GM18508 (cell line): ENCODE results near the gene SIM2.

Source experiments
- ATAC-seq: cut with Tn5 transposase; IDR thresholded peaks from one replicate; pipeline ENCODE4 v1.9.1; 2021; ENCODE audit warnings: moderate number of reproducible peaks; ENCODE audit not compliant: insufficient read depth, unreplicated experiment

Gene SIM2

GRCh38 chr21:36709868-36710728 is 11.2 kb downstream of the SIM2 start:
- no peak for ATAC-seq

GRCh38 chr21:36710729-36711048 is 11.8 kb downstream of the SIM2 start:
- no peak for ATAC-seq

GRCh38 chr21:36713746-36714145 is 14.8 kb downstream of the SIM2 start:
- no peak for ATAC-seq

DNA sequence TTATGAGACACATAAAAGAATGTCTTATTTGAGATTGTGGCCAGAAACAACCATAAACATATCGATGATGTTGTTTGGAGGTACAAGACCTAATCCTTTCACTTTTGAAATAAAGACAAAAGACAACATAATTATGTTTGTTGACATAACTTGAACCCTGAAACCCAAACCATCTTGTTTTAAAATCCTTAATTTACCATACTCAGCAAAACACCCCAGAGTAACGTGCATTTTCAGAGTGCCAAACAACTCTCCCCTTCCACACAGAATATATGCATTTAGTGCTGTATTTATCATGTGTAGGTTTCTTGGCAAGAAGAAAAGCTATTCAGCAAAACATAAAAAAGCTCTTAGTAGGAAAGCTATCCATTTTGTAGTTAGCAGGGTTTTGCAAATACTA is 17.5 kb downstream of the SIM2 start:
- ATAC-seq, result no peak

DNA sequence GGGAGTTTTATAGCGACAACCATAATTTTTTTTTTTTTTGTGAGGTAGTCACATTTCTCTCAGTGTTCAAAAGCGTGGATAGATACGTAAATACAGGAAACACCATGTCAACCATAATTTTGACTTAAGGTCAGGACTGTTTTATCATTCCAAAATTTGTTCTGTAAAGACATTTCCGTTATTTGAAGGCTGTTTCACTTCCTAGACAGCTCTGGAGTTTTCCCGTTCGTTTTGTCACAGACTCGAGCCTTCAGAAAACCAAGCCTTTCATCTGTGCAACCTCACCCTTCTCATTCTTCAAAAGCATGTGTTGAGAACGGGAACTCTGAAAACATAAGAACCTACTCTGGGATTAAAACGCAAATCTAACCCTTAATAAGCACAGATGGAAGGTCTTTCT is 17.9 kb downstream of the SIM2 start:
- ATAC-seq, result no peak

DNA sequence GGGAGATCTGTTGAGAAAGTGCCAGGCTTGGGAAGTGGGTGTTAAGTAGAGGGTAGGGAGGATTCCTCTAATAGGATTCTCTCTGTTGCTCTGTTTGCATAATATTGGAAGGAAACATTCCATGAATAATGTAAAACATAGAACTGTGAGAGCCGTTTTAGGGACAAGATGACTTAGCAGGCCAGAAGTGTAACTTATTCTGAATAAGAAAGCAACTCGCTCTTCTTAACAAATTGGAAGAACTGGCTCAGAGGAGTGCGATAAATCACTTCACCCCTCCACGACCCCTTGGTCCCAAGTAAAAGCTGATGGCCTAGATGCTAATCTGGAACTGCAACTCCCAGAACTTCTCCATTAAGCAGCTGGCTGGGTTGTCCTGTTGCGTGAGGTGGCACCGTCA is 19.1 kb downstream of the SIM2 start:
- ATAC-seq, result no peak

GRCh38 chr21:36718951-36719501 is 20.1 kb downstream of the SIM2 start:
- no peak for ATAC-seq

- no peak for ATAC-seq
Observed at GRCh38 chr21:36719614-36720013, 20.7 kb downstream of the SIM2 start.

DNA sequence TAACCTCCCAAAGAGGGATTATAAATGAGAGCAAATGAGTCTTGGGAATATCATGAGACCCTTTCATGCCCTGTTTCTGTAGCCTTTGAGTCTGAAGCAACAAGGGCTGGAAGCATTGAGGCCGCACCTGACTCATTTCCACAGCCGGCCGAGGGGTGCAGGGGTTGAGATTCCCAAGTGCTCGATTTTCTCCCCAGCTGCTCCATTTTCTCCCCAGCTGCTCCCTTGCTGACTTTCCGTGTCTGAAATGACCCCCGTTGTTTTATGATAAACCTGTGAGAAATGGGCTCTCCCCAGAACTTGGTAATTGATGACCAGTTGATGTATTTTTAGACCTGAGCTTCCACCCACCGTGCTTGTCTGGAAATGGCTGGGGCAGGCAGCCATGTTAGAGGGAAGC is 22.9 kb downstream of the SIM2 start:
- ATAC-seq, result no peak

- ATAC-seq, result no peak
Observed at GRCh38 chr21:36722370-36723368, 23.8 kb downstream of the SIM2 start.

DNA sequence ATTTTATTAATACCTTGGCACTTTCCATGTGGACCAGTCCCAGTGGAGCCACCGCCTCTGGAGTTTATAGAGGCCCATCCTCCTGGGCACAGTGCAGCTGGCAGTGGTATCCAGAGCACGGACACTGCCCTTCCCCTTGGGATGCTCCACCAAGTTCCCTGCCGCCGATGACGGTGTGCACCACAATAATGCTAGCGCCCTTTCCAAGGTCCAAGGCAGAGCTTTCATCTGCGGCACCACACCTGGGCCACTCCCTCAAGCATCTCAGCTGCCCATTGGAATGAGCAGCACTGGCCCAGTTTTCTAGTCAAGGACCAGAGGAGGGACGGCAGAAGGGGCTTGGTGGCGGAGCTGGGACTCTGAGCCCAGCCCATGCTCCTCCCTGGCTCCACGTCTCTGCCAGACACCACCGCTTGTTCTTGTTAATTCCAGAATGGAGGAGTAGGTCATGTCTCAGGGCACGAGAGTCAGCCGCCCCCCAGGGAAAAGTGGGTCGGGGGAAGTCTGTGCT is 24.5 kb downstream of the SIM2 start:
- ATAC-seq, result no peak

DNA sequence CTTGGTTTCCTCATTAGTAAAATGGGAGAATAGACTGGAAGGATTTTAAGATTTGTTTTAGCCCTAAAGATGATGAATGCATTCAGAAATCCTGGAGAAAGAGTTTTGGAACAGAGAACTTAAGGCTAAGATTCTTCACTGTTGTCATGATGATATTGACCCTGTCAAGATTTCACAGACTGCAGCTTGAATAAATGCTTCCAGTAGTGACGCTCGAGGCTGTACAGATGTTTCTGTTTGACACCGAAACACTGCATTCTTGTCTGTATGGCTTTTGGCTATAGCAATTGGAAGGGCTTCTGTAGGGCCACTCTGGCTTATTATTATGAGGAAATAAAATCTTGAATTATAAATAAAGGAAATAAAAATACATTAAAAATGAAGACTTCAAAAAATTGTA is 25.7 kb downstream of the SIM2 start:
- no peak for ATAC-seq

- ATAC-seq, result no peak
Observed at GRCh38 chr21:36725793-36726386, 27.0 kb downstream of the SIM2 start.

GRCh38 chr21:36727866-36728265 is 29.0 kb downstream of the SIM2 start:
- ATAC-seq, result no peak

- no peak for ATAC-seq
Observed at GRCh38 chr21:36728371-36729111, 29.6 kb downstream of the SIM2 start.

- ATAC-seq, result no peak
Observed at GRCh38 chr21:36729310-36729970, 30.5 kb downstream of the SIM2 start.

GRCh38 chr21:36730291-36731281 is 31.7 kb downstream of the SIM2 start:
- no peak for ATAC-seq

GRCh38 chr21:36732217-36732616 is 33.3 kb downstream of the SIM2 start:
- ATAC-seq, result no peak
